HuH-7 (cell line): ENCODE measurements around the gene MAK.
"Not testable (repeated sequence)": the region's sequence is repeated elsewhere in the genome, so short reads cannot be mapped to it uniquely, and the experiment has no call there.

Experiments
- DNase-seq: peaks from one replicate; pipeline ENCODE4 v3.0.0; 2011; ENCODE audit warnings: low spot score

The MAK gene

GRCh38 chr6:10771371-10771894 lies 66.9 kb downstream of the MAK start:
- no peak for DNase-seq

DNA sequence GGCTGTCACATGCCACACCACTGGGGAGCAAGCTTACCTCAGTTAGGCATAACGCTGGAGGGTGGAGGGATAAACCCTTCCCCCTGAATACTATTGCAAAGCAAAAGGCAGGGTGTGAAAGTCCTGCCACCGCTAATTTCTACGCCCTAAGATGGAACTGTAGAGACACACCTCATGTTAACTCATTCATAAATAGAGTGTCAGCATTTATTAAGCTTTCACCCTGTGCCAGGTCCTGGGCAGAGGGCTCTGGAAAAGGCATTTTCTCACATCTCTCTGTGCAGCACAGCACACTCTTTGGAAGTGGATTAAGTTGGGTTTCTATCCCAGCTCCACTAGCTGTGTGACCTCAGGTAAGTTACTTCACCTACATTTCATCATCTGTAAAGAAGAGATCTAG lies 68.9 kb downstream of the MAK start:
- DNase-seq: no peak

DNA sequence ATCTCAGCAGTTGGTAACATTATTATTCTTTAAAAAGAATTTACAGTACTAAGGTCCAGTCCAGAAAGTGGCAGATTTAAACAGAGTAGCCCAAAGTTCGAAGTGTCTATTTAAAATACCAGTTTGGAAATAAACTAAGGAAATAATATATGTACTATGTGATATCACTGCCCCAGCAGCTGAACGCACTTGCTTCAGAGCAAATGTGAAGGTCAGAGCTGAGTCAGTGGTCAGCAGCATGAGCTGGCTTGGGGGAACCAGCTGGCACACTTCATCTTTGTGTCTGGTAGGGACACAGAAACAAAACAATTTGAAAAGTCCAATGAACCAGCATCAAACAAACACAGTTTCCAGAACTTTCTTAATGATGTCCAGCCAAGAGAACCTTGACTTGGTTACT lies 75.3 kb downstream of the MAK start:
- no peak for DNase-seq

DNA sequence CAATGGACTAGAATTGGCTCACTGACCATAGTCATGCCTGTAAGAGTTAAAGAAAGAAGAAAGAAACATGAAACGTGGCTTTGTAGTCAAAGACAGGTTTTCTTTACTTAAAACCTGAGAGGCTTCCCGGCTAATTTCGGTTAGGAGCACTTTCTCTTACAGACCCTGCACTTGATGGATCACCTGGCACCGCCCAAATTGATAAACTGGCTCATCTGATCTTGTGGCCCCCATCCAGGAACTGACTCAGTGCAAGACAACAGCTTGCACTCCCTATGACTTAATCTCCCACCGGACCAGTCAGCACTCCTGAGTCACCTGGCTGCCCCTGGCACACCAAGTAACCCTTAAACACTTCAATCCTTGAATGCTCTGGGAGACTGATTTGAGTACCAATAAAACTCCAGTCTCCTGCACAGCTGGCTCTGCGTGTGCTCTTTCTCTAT lies 78.4 kb downstream of the MAK start:
- no peak for DNase-seq

DNA sequence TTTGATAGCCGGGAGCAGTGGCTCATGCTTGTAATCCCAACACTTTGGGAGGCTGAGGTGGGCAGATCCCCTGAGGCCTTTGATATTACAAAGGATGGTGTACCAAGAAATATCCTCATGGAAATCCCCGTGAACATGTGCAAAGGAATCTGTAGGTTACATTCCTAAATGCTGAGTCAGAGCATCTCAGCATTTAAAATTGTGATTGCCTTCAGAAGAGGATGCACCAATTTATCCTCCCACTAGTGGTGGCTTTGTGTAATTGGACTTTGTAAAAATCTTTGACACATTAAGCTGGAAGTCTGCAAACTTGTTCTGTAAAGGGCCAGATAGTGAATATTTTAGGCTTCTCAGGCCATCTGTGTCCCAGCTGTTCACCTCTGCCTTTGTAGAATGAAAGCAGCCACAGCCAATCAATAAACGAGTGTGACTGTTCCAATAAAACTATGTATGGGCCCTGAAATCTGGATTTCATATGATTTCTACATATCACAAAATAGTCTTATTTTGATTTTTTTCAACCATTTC lies 79.0 kb downstream of the MAK start:
- peak; percentile 21 for DNase-seq

DNA sequence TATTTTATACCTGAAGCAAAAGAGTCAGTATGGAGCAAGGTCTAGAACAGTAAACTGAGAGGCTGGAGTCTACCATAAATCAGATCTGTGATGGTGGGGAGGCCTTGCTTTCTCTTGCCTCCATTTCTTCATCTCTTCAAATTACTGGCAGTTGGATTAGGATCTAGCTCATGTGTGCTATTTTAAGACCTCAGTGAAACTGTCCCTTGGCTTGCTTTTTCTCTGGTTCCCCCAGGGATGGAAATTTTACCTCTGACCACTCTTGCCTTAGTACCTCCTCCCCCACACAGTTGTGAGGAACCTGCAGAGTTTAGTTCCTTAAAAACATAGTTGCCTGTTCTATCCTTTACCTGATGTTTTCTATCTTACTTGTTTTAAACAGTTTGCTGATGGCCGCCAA lies 82.3 kb downstream of the MAK start:
- DNase-seq: no peak

DNA sequence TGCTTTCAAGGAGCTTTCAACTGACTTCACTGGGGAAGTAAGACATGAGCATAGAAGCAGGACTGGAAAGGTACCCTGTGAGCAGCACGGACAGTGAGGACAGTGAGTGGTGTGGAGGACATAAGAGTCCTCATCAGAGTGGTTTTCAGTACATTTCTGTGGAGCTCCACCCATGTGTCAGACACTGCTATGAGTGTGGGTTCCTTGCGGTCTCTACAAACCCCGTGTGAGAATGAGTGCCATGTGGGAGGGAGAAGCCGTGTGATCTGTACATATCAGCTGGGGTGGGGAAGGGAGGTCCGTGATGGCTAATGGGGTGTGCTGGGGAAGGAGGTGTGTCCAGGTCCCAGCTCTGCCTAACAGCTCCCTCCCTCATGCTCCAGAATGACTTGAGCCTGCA lies 86.6 kb downstream of the MAK start:
- DNase-seq: not testable (repeated sequence)

GRCh38 chr6:10750568-10750967 lies 87.8 kb downstream of the MAK start:
- not testable (repeated sequence) for DNase-seq

- DNase-seq: no peak
These were observed 88.6 kb downstream of the MAK start for GRCh38 chr6:10749734-10750133.

DNA sequence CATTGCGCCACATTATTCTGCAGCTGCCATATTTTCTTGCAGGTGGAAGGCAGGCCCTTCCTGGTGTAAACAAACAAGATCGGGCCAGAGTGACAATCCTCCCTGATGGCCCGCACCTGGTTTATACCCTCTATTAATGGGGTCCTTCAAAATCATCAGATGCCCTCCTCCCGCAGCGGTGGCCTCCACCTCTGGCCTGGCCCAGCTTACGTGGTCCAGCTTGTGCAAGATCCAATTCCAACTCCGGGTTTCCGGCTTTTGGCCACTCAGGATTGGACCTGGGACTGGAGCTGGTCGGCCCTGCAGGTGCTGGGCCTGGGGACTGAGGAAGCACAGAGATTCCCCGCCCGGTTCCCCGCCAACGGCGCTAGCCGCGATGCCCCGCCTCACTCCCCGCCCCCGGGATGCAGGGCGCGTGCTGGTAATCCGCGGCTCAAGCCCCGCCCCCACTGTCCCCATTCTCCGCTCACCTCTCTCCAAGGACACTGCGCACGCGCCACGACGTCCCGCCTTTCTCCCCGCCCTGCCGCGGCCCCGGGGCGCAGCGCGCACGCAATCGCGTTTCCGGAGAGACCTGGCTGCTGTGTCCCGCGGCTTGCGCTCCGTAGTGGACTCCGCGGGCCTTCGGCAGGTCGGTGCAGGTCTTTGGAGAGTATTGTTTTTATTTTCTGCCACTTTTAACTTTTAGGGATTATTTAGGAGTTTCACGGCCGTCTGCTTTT lies 90.9 kb downstream of the MAK start, which contains the start of gene TMEM14B:
Gene TMEM14B, plus strand, starts transcription at position 555 of the 722 bp plus-strand sequence. CDS start 1,441 bp downstream, outside the sequence.
- DNase-seq: peak; percentile 90

- DNase-seq: no peak
These were observed 91.5 kb downstream of the MAK start for GRCh38 chr6:10746915-10747250.

DNA sequence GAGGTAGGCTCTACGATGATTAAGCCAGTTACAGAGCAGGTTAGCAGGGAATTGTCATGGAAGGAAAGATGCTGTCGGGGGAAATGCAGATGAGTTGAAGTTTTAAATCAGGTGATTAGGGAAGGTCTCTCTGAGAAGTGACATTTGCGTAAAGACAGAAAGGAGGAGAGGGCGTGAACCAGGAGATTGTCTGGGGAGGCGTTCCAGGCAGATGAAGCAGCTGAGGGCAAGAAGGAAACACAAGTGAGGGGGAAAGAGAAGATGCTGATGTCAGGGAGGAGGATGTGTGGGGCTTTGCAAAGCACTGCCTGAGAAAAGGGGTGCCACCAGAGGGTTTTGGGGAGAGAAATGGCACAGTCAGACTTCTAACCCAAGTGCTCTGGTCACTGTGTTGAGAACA lies 93.2 kb downstream of the MAK start:
- no peak for DNase-seq

- no peak for DNase-seq
These were observed 94.8 kb downstream of the MAK start for GRCh38 chr6:10743515-10743914.

DNA sequence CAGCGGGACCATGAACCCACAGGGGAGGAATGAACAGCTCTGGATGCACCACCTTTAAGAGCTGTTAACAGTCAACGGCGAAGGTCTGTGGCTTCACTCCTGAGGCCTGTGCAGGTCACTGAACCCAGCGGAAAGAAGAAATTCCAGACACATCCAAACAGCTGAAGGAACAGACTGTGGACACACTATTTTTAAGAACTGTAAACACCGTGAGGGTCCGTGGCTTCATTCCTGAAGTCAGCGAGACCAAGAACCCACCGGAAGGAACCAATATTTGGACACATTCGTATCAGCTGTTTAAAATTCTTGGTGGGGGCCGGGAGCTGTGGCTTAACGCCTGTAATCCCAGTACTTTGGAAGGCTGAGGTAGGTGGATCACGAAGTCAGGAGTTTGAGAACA lies 96.1 kb downstream of the MAK start:
- DNase-seq: no peak

DNA sequence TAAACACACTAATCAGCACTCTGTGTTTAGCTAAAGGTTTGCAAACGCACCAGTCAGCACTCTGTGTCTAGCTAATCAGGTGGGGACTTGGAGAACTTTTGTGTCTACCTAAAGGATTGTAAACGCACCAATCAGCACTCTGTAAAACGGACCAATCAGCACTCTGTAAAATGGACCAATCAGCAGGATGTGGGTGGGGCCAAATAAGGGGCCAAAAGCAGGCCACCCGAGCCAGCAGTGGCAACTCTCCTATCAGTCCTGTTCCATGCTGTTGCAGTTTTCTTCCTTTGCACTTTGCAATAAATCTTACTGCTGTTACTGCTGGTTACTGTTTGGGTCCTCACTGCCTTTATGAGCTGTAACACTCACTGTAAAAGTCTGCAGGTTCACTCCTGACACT lies 96.7 kb downstream of the MAK start:
- not testable (repeated sequence) for DNase-seq

GRCh38 chr6:10740061-10740460 lies 98.3 kb downstream of the MAK start:
- no peak for DNase-seq

GRCh38 chr6:10736731-10737130 lies 101.6 kb downstream of the MAK start:
- DNase-seq: no peak

DNA sequence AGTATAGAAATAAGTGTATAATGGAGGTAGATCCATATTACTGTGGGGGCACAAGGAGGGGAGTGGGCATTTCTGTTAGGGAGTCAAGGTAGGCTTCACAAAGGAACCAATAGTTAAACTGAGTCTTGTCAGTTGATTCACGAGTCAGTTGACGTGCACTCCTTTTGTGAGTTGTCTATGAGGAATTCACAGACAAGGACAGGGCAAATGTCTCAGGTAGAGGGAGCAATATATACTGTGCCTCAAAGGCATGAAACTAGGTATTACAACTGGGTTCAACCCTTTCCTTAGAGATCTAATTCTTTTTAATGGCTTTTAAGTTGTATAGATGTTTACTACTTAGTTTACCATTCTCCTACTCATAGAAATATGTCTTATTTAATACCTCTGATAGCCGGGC lies 104.5 kb downstream of the MAK start:
- DNase-seq: no peak

- DNase-seq: no peak
These were observed 105.1 kb downstream of the MAK start for GRCh38 chr6:10733151-10733715.

- no peak for DNase-seq
These were observed 108.1 kb downstream of the MAK start for GRCh38 chr6:10730254-10730653.

DNA sequence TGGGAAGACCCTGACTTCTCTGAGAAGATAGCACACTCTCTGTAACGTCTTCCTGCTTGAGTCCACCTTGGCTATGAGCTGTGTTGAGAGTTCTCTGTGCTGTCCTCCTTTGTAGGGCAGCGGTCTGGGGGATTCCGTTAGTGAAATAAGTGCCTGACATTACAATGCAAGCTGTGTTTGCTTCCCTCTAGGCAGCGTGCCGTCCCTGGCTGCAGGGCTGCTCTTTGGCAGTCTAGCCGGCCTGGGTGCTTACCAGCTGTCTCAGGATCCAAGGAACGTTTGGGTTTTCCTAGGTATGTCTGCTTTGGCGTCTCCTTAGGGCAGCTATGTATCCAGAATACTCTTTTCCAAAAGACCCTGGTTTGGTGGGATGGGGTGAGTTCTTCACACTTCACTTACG lies 112.6 kb downstream of the MAK start:
- DNase-seq: no peak

- DNase-seq: no peak
These were observed 113.3 kb downstream of the MAK start for GRCh38 chr6:10725044-10725443.

GRCh38 chr6:10723567-10723881 lies 114.8 kb downstream of the MAK start:
- DNase-seq: no peak
